ENCODE data around the gene TLL2.

Gene TLL2

GRCh38 chr10:96482815-96483588 lies 30.7 kb downstream of the TLL2 start:
- TF ChIP-seq CEBPB (IDR thresholded peaks at IDR 0.05) (no peak), YY1 (IDR thresholded peaks at IDR 0.05; ENCODE audit: low read depth) (no peak), RAD21 (IDR thresholded peaks at IDR 0.05; ENCODE audit: low read depth) (no peak), USF1 (IDR thresholded peaks at IDR 0.05) (no peak), ZBTB7A (IDR thresholded peaks at IDR 0.05; ENCODE audit: low read depth) (no peak), NFIC (IDR thresholded peaks at IDR 0.05) (no peak), TEAD4 (IDR thresholded peaks at IDR 0.05) (no peak), EP300 (IDR thresholded peaks at IDR 0.05; ENCODE audit: borderline replicate concordance) (no peak), MAX (IDR thresholded peaks at IDR 0.05) (no peak)

GRCh38 chr10:96478355-96478754 lies 35.4 kb downstream of the TLL2 start:
- TF ChIP-seq CREB1 (IDR thresholded peaks at IDR 0.05; ENCODE audit: low read depth), result no peak
- no peak for TF ChIP-seq EGR1 (IDR thresholded peaks at IDR 0.05)
- TF ChIP-seq EP300 (IDR thresholded peaks at IDR 0.05; ENCODE audit: borderline replicate concordance), result no peak
- no peak for TF ChIP-seq TEAD4 (IDR thresholded peaks at IDR 0.05)
- TF ChIP-seq NFIC (IDR thresholded peaks at IDR 0.05), result no peak
- no peak for TF ChIP-seq YY1 (IDR thresholded peaks at IDR 0.05; ENCODE audit: low read depth)
- no peak for TF ChIP-seq TCF12 (IDR thresholded peaks at IDR 0.05; ENCODE audit: low read depth)
- TF ChIP-seq REST (IDR thresholded peaks at IDR 0.05; ENCODE audit: low read depth), result no peak
- no peak for TF ChIP-seq CEBPB (IDR thresholded peaks at IDR 0.05)
- TF ChIP-seq ZBTB7A (IDR thresholded peaks at IDR 0.05; ENCODE audit: low read depth), result no peak
- no peak for TF ChIP-seq TAF1 (IDR thresholded peaks at IDR 0.05; ENCODE audit: low read depth)
- TF ChIP-seq FOXM1 (IDR thresholded peaks at IDR 0.05; ENCODE audit: borderline replicate concordance, low read depth), result no peak

GRCh38 chr10:96473866-96474265 lies 39.9 kb downstream of the TLL2 start:
- TF ChIP-seq TCF12 (IDR thresholded peaks at IDR 0.05; ENCODE audit: low read depth), result no peak
- no peak for TF ChIP-seq FOXM1 (IDR thresholded peaks at IDR 0.05; ENCODE audit: borderline replicate concordance, low read depth)
- no peak for TF ChIP-seq USF1 (IDR thresholded peaks at IDR 0.05)
- TF ChIP-seq ZBTB7A (IDR thresholded peaks at IDR 0.05; ENCODE audit: low read depth), result no peak
- TF ChIP-seq MAX (IDR thresholded peaks at IDR 0.05), result no peak
- TF ChIP-seq TEAD4 (IDR thresholded peaks at IDR 0.05), result no peak
- no peak for TF ChIP-seq RAD21 (IDR thresholded peaks at IDR 0.05; ENCODE audit: low read depth)
- TF ChIP-seq YY1 (IDR thresholded peaks at IDR 0.05; ENCODE audit: low read depth), result no peak

GRCh38 chr10:96470116-96470743 lies 43.5 kb downstream of the TLL2 start:
- TF ChIP-seq TEAD4 (IDR thresholded peaks at IDR 0.05) (no peak), YY1 (IDR thresholded peaks at IDR 0.05; ENCODE audit: low read depth) (no peak), CEBPB (IDR thresholded peaks at IDR 0.05) (no peak), RAD21 (IDR thresholded peaks at IDR 0.05; ENCODE audit: low read depth) (peak; percentile 78), NFIC (IDR thresholded peaks at IDR 0.05) (no peak), MAX (IDR thresholded peaks at IDR 0.05) (peak; percentile 34; the same call in 1 of the 2 replicates)

GRCh38 chr10:96468845-96469244 lies 44.9 kb downstream of the TLL2 start:
- TF ChIP-seq RAD21 (IDR thresholded peaks at IDR 0.05; ENCODE audit: low read depth) (no peak), USF1 (IDR thresholded peaks at IDR 0.05) (no peak), EGR1 (IDR thresholded peaks at IDR 0.05) (no peak), YY1 (IDR thresholded peaks at IDR 0.05; ENCODE audit: low read depth) (no peak), NFIC (IDR thresholded peaks at IDR 0.05) (no peak), TAF1 (IDR thresholded peaks at IDR 0.05; ENCODE audit: low read depth) (no peak), ZBTB7A (IDR thresholded peaks at IDR 0.05; ENCODE audit: low read depth) (no peak), FOXM1 (IDR thresholded peaks at IDR 0.05; ENCODE audit: borderline replicate concordance, low read depth) (no peak), CEBPB (IDR thresholded peaks at IDR 0.05) (no peak), TEAD4 (IDR thresholded peaks at IDR 0.05) (no peak), TCF12 (IDR thresholded peaks at IDR 0.05; ENCODE audit: low read depth) (no peak), CREB1 (IDR thresholded peaks at IDR 0.05; ENCODE audit: low read depth) (no peak), EP300 (IDR thresholded peaks at IDR 0.05; ENCODE audit: borderline replicate concordance) (no peak), REST (IDR thresholded peaks at IDR 0.05; ENCODE audit: low read depth) (no peak)
